GM23248 (cell line): ENCODE measurements around the gene MSMO1. TPM values are rescaled to one million over a fixed set of nuclear protein-coding genes. Genes with fewer than 3 reads are reported as not detected.
A peak's percentile ranks its signal among the peaks of the same experiment; 100 is the strongest.
"Not testable (repeated sequence)": the region's sequence is repeated elsewhere in the genome, so short reads cannot be mapped to it uniquely, and the experiment has no call there.

ENCODE experiments used
- DNase-seq: peaks from one replicate; pipeline ENCODE4 v3.0.0-alpha.2; 2015
- H2AFZ ChIP-seq: fragments of 200-600 bp; sonication (generic); 2 replicates; pipeline ENCODE4 v1.6.1; 2016; ENCODE audit warnings: antibody characterized with exemption
- H3F3A ChIP-seq: fragments of 200-600 bp; sonication (generic); 2 replicates; pipeline ENCODE4 v1.6.1; 2016; ENCODE audit warnings: mild to moderate bottlenecking, antibody characterized with exemption, mixed run types; ENCODE audit not compliant: insufficient read depth
- H3K27ac ChIP-seq: fragments of 200-600 bp; sonication (generic); 2 replicates; pipeline ENCODE4 v1.5.1; 2016; ENCODE audit warnings: mild to moderate bottlenecking
- H3K27me3 ChIP-seq: fragments of 200-600 bp; sonication (generic); replicated peaks from 2 replicates; pipeline ENCODE4 v1.6.1; 2016; ENCODE audit warnings: mild to moderate bottlenecking; ENCODE audit not compliant: insufficient read depth
- H3K36me3 ChIP-seq: fragments of 200-600 bp; sonication (generic); 2 replicates; pipeline ENCODE4 v1.6.1; 2016; ENCODE audit warnings: low read depth, mild to moderate bottlenecking
- H3K4me1 ChIP-seq: fragments of 200-600 bp; sonication (generic); 2 replicates; pipeline ENCODE4 v1.6.1; 2016; ENCODE audit warnings: mild to moderate bottlenecking; ENCODE audit not compliant: insufficient read depth
- H3K4me2 ChIP-seq: fragments of 200-600 bp; sonication (generic); one replicate; pipeline ENCODE4 v1.6.1; 2016; ENCODE audit warnings: mild to moderate bottlenecking; ENCODE audit not compliant: unreplicated experiment
- H3K4me3 ChIP-seq: fragments of 200-600 bp; sonication (generic); 2 replicates; pipeline ENCODE4 v1.5.1; 2016; ENCODE audit warnings: mild to moderate bottlenecking
- H3K79me2 ChIP-seq: fragments of 200-600 bp; sonication (generic); 2 replicates; pipeline ENCODE4 v1.6.1; 2016; ENCODE audit warnings: mild to moderate bottlenecking; ENCODE audit not compliant: insufficient read depth
- H3K9ac ChIP-seq: fragments of 200-600 bp; sonication (generic); 2 replicates; pipeline ENCODE4 v1.6.1; 2016; ENCODE audit warnings: mild to moderate bottlenecking
- H3K9me2 ChIP-seq: fragments of 200-600 bp; sonication (generic); 2 replicates; pipeline ENCODE4 v1.6.1; 2016; ENCODE audit warnings: mixed run types, mild to moderate bottlenecking, moderate library complexity; ENCODE audit not compliant: insufficient read depth
- H3K9me3 ChIP-seq: fragments of 200-600 bp; sonication (generic); one replicate; pipeline ENCODE4 v1.6.1; 2017; ENCODE audit warnings: low read depth
- H4K20me1 ChIP-seq: fragments of 200-600 bp; sonication (generic); 2 replicates; pipeline ENCODE4 v1.6.0; 2016; ENCODE audit not compliant: insufficient read depth
- EZH2 ChIP-seq: fragments of 200-600 bp; sonication (generic); IDR thresholded peaks from 2 replicates; pipeline ENCODE4 v1.6.1; 2018; ENCODE audit warnings: antibody characterized with exemption, mild to moderate bottlenecking; ENCODE audit not compliant: insufficient read depth, poor library complexity, severe bottlenecking
- EZH2phosphoT487 ChIP-seq: fragments of 200-600 bp; sonication (generic); IDR thresholded peaks from 2 replicates; pipeline ENCODE4 v1.6.1; 2018; ENCODE audit warnings: antibody characterized with exemption, moderate library complexity, mild to moderate bottlenecking, low read depth; ENCODE audit not compliant: insufficient read depth
- WGBS, 2 experiments: methylation state at CpG; one replicate each; pipeline ENCODE4 v1.1.6; 2015 to 2017; ENCODE audit warnings: low lambda C conversion rate in 2 of 2, low coverage in 1 of 2; ENCODE audit errors: missing lambda C conversion rate in 2 of 2; 5-methylcytosine and 5-hydroxymethylcytosine counted together
- in situ Hi-C: fragments of 300-500 bp; cut with MboI; formaldehyde crosslinking; loops from 2 replicates; pipeline ENCODE4 v1.15.0; 2020
- polyA plus RNA-seq: library from polyadenylated mRNA; unstranded; fragments of >200 nt; fragmentation: Nextera tagmentation; extraction: Ambion mirVana; gene quantifications from 2 replicates; pipeline ENCODE4 v1.2.1, GENCODE V29; 2016
- total RNA-seq: library from RNA; depleted of rRNA; stranded (reverse); fragments of >200 nt; shearing (Covaris generic); gene quantifications from 2 replicates; pipeline ENCODE4 v1.2.3, GENCODE V29; 2014; rRNA removed

Gene MSMO1
- total RNA-seq, result 72.2 and 80.9 TPM in 2 replicates
- polyA plus RNA-seq, result 70.9 and 72.7 TPM in 2 replicates

DNA sequence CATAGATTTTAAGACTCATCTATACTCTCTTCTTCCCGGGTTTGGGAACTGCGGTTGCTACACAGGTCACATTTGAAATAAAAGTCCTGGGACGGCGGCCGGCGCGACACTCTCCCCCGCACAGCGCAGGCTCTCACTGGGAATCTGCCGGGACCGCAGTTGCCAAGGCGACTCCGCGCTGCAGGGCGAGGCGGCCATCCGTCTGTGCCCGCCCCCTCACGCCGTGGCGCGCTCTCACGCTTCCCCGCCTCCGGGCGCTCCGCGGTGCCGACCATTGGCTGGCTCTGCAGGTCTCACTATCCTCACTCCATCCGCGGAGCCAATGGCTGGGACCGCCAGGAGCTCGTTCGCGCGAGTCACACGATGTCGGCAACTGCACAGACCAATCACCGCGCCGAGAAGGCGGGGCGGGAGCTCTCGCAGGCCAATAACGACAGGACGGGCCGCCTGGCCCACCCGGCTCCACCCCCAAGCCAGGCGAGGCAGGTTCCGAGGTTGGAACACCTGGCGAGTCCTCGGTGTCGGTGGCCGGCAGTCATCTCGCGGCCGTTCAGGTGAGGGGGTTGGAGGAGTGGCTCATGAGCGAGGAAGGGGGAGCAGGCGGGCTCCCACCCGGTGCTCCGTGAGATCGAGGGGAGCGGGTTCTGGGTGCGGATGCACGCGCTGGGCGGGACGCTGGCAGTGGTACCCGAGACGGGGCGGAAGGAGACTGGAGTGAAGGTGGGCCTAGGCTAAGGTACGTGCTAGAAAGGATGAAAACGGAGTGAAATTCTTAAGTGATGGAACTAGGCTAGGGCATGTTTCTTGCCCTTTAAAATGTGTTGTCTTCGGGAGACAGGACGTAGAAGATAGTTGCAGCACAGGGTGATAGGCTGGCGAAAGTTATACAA lies at the start of gene MSMO1:
Gene MSMO1 (plus strand): TSS at position 459 of the 890 bp plus-strand sequence. CDS start 5,702 bp downstream, outside the sequence.
- 1% methylated on average over 64 to 76 of the region's 76 CpGs for WGBS, 2 experiments
- in situ Hi-C loops, result no loop called here

DNA sequence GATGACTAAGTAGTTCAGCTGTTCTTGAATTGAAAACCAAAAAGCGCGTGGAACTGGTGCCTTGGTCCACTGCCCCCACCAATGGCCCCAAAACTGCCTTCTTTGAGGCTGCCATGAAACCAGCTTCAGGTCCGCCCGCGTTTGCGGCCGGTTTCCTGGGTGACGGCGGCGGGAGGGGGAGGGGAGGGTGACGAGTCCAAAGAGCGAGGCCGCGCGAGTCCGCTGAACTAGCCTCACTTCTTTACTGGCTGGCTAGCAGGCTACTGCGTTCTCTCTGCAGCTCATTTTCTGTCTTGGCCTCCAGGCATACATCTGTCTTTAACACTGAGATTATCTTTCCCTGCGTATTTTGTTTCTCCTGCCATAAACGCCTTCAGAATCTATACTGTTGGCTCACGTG lies 47.9 kb upstream of the MSMO1 start:
- H3K9me2 ChIP-seq, H4K20me1 ChIP-seq, DNase-seq, H3K9me3 ChIP-seq, H2AFZ ChIP-seq, H3F3A ChIP-seq, H3K27me3 ChIP-seq, H3K27ac ChIP-seq, H3K9ac ChIP-seq, H3K79me2 ChIP-seq, H3K4me1 ChIP-seq, in situ Hi-C loops, H3K4me3 ChIP-seq, H3K36me3 ChIP-seq, H3K4me2 ChIP-seq: not testable (repeated sequence)
- WGBS, 2 experiments, result 92% methylated on average over 15 to 20 of the region's 20 CpGs

More for the DNA sequence above, at the start of gene MSMO1:
- Histone ChIP-seq H4K20me1 (no peaks in the 10 kb centered on the region; the same call in 1 of the 2 replicates), H3K9ac (peak within 1 kb of the TSS; percentile 91), H3K9me3 (no peaks in the 10 kb centered on the region), H2AFZ (peak within 1 kb of the TSS; percentile 94), H3K4me1 (peaks cover 32% of the 10 kb centered on the region), H3K79me2 (peaks cover 49% of the 10 kb centered on the region), H3F3A (peaks cover 25% of the 10 kb centered on the region), H3K27me3 (no peaks in the 10 kb centered on the region), H3K27ac (peak within 1 kb of the TSS; percentile 91), H3K36me3 (no peaks in the 10 kb centered on the region), H3K4me2 (peak within 1 kb of the TSS; percentile 79), H3K9me2 (no peaks in the 10 kb centered on the region), H3K4me3 (peak within 1 kb of the TSS; percentile 94)
- DNase-seq, result peak; percentile 100
- TF ChIP-seq EZH2phosphoT487, result no peak
- TF ChIP-seq EZH2, result no peak

DNA sequence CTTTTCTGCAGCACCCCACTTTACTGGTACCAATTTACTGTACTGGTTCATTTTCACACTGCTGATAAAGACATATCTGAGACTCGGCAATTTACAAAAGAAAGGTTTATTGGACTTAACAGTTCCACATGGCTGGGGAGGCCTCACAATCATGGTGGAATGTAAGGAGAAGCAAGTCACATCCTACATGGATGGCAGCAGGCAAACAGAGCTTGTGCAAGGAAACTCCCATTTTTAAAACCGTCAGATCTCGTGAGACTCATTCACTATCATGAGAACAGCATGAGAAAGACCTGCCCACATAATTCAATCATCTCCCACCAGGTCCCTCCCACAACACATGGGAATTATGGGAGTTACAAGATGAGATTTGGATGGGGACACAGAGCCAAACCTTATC lies 42.8 kb upstream of the MSMO1 start:
- H4K20me1 ChIP-seq, H3K27ac ChIP-seq, H3K36me3 ChIP-seq, H3K9me2 ChIP-seq, H3K27me3 ChIP-seq, DNase-seq, H3K79me2 ChIP-seq, H3K9me3 ChIP-seq, H2AFZ ChIP-seq, H3K4me3 ChIP-seq, in situ Hi-C loops, H3K4me2 ChIP-seq, H3K9ac ChIP-seq: not testable (repeated sequence)
- peaks cover 13% of the 10 kb centered on the region for H3K4me1 ChIP-seq
- WGBS, 2 experiments, result 99 to 100% methylated on average over 3 of the region's 3 CpGs
- H3F3A ChIP-seq, result peaks cover 17% of the 10 kb centered on the region

DNA sequence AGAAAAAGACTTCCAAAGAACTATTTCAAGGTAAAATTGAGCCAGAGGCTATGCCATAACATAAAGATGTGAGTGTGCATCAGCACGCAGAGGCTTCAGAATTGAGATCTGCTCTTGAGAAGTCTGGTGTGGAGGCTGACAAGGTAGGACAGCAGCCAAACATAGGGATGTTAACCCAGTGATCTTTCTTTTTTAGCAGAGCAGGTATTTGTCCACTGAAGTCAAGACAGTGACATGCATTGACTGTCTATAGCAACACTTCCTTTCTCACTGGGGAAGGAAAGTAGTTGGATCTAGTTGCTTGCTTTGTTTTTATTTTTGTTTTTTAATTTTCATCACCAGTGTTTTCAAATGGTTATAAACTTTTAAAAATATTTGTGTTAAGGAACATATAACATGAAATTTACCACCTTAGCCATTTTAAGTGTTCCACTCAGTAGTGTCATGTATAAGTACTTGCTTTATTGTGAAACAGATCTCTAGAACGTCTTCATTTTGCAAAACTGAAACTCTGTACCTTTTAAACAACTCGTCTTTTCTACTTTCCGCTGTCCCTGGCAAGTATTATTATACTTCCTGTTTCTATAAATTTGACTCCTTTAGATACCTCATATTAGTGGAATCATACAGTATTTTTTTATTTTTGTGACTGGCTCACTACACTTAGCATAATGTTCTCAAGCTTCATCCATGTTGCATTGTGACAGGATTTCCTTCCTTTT lies 40.7 kb upstream of the MSMO1 start:
- H3K4me2 ChIP-seq, H3K79me2 ChIP-seq, H3K27me3 ChIP-seq, H3K9ac ChIP-seq, H3K4me3 ChIP-seq, H2AFZ ChIP-seq, H3K9me2 ChIP-seq, H3K9me3 ChIP-seq, H3K27ac ChIP-seq, H4K20me1 ChIP-seq, DNase-seq, H3K36me3 ChIP-seq, in situ Hi-C loops: not testable (repeated sequence)
- WGBS, 2 experiments, result 77 to 90% methylated on average over 4 of the region's 4 CpGs
- peaks cover 17% of the 10 kb centered on the region for H3F3A ChIP-seq
- peaks cover 13% of the 10 kb centered on the region for H3K4me1 ChIP-seq
